GM21381 (cell line): ENCODE data around the gene AIG1.

Source experiments
- ATAC-seq: cut with Tn5 transposase; IDR thresholded peaks from one replicate; pipeline ENCODE4 v1.9.1; 2021; ENCODE audit warnings: mild to moderate bottlenecking, moderate library complexity; ENCODE audit not compliant: unreplicated experiment

The AIG1 gene

DNA sequence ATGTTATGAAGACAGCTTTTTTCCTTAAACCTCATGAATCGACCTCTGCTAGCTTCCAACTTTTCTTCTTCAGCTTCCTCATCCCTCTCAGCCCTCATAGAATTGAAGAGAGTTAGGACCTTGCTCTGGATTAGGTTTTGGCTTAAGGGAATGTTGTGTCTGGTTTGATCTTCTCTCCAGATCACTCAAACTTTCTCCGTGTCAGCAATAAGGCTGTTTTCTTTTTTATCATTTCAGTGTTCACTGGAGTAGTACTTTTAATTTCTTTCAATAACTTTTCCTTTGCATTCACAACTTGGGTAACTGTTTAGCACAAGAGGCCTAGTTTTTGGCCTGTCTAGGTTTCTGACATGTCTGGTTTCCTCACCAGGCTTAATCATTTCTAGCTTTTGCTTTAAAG lies 32.6 kb downstream of the AIG1 start:
- no peak for ATAC-seq

DNA sequence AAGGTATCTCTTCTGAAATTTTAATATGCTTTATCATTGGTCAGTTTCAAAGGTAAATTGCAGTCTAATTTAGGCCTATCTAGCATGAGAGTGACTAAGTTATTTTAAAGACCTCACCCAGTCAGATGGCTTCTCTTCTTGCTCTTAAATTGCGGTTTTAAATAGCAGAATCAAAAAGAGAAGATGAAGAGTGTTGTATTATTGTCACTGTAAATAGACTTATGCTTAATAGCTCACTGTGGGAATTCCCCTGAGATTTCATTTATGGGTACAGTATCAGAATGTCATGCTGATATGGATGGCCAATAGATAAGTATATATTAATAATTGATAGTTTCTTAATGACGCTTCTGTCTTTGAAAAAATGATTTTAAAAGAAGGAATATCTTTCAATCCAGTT lies 35.7 kb downstream of the AIG1 start:
- no peak for ATAC-seq

DNA sequence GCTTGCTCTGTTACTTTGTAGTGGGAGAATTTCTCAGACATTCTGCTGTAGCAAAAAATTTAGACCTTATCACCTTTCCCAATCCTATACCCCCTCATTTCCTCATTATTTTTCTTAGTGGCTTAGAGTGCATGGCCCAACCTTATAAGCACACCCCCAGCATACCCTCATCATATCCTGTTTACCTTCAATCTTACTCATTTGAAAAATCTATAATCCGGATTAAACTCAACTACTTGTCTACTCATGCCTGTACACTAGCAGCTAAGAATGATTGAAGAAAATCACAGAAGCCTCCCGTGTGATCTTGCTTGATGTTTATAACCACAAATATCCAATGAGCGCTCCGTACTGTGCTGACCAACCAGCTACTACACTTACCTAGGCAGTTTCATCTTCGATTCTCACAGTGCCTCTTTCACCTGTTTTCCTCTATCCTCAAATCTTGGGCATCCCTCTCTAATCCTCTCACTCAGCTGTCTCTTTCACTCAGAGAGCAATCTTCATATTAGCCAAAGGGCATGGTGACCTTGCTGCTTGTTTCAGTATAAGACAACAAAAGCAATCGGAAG lies 36.6 kb downstream of the AIG1 start:
- ATAC-seq = no peak

DNA sequence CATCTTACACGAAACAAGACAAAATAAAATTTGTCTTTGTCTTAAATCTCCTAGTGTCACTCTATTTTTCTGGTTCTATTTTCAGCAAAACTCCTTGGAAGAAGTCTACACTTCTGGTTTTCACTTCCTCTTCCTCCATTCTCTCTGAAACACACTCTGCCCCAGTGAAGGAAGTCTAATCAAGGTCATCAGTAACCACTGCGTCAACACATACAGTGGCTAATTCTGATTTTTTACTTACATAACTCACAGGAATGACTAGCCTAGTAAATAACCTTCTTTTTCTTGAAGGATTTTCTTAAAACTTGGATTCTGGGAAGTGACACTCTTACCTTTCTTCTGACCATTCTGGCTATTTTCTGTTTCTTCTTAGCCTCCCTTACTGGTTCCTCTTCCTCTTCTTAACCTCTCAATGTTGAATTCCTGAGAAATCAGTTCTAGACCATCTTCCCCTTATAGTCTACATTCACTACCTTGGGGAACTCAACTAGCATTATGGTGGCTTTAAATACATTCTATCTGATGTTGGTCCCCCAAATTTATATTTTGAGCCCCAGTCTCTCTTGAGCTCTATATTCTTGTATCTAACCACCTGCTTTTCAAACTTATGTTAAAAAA lies 37.5 kb downstream of the AIG1 start:
- ATAC-seq = peak; percentile 88

DNA sequence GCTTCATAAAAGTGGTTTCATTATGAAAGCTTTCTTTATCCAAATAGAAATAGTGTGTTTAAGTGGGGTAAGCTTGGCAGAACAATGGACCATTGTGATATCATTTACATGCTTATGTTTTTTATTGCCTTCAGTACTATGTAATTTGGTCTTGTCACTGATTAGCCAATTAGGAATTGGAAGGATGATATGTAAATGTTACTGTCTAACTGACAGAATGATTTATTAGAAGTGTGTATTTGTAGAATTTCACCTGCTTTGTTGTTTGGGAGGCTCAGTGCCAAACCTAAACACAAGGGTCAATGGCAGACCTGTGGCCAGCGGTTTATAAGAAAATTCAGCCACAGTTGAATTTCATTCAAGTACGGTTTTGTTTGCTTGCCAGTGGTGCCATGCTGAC lies 39.0 kb downstream of the AIG1 start:
- no peak for ATAC-seq

DNA sequence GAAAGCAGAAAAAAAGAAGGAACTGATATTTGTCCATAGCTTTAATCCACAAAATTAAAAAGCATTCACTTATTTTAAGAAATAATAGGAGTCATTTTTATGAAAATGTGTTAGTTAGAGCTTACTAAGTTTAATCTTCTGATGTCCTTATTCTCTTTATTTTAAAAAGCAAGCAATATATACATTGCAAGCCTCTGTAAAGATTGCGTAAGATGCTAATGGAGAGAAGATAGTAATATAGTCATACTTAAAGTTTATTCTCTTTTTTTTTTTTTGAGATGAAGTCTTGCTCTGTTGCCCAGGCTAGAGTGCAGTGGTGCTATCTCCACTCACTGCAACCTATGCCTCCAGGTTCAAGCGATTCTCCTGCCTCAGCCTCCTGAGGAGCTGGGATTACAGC lies 39.7 kb downstream of the AIG1 start:
- ATAC-seq = no peak

DNA sequence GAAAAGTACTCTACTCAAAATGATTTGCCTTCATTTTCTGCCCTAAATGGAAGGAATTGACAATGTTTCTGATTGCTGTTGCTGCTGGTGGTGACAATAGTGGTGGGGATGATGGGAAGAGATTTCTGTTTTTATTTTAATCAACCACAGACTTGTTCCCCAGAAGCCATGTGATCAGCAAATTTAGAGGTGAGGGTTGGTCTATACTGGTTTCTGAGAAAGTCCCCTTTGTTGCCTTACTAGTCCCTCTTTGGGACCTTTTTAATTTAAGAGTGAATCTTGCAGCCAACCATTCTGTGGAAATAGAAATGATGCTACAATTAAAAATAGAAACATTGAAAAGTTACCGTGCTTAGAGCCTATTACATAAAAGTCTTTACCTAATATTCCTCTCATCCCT lies 43.2 kb downstream of the AIG1 start:
- no peak for ATAC-seq

DNA sequence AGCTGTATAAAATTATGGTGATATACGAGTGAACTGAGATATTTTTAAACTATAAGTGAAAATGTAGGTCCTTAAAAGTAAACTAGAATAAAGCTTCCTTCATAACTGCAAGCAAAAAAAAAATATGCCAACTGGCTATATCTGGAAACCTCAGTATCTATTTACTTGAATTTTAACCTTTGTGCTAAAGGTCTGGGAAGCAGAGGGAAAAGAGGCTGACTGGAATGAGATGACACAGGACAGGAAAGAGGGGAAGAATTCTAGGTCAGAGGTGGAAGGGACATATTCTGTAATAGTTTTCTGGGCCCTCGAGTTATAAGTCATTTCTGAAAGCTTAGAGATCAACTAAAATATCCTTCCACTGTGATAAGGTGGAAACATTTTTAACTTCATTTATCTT lies 46.8 kb downstream of the AIG1 start:
- no peak for ATAC-seq

DNA sequence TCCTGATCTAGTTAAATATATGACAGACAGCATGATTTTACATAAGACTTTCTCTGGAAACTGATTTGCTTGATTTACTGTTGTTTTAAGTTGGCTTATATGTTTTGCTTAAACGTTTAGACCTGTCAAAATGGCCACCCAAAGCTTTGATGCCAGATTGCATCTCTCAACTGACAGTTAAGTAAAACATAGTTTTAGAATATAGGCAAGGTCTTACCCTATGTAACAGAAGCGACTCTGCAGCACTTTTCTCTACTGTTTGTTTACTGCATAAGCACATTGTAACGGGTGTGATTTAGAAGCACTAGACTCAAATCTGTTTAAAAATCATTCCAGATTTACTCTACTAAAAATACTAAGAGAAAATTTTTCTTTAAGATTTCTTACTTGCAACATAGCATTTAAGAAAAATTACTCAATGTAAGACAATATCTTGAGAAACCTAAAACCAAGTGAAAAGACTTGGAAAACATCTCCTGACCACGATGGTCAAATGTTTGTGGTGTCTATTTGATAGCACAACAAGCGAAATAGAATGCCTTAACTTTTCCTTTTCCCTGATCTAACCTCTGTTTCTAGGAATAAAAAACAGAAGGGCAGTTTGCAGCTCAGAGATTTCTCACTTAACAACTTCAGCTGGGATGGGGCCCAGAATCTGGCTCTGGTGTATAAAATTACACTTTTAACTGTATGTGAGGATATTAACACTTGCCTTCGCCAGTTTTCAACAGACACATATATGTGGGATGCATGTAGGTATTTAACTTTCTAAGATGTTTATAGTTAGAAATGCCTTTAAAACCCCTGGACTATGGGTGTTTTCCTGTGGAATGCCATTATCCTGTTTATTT lies 47.4 kb downstream of the AIG1 start:
- ATAC-seq = no peak

DNA sequence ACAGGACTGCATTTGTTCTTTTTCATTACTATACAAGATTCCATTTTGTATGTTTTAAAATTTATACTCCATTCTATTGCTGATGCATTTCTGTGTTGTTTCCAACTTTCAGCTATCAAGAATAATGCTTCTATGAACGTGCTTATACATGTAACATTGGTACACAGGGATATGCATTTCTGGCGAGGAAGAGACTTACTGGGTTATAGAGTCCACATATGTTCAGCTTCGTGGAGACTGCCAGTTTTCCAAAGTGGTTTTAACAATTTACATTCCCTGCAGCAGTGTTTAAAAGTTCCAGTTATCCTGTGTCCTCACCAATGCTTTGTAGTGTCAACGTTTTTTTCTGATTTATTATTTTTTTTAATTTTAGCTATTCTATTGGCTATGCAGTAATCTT lies 48.5 kb downstream of the AIG1 start:
- ATAC-seq = no peak

DNA sequence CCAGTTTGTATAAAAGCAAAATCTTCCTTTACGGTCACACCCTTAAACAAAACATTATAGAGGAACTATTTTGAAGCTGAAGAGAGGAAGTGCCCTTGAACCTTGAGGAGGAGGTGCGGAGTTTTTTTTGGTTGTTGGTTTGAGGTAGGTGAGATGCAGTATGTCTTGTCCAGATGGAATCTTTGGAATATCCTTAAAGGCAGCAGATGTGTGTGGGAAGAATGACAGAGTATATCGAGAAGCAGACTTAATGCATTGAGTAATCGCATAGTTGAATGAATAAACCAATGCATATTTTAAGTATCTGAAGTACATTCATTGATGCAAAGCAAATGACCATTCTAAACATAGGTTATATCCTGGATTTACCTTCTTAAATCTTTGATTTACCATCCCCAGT lies 49.9 kb downstream of the AIG1 start:
- no peak for ATAC-seq

DNA sequence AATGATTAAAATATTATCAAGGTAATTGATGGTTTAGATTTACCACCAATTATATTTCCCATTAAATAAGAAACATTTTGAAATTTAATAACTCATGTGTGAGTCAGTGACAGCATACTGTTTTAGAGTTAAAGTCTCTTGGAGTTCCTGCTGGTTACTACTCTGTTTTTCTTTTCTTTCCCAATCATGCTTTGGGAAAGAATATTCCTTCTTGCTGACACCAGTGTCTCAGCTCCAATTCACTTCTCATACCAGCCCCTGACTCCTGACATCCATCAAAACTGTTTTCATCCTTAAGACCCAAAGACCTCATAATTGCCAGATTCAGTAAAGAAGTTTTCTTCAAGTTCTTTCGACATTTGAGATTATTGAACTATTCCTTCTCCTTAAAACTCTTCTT lies 50.3 kb downstream of the AIG1 start:
- ATAC-seq = no peak

DNA sequence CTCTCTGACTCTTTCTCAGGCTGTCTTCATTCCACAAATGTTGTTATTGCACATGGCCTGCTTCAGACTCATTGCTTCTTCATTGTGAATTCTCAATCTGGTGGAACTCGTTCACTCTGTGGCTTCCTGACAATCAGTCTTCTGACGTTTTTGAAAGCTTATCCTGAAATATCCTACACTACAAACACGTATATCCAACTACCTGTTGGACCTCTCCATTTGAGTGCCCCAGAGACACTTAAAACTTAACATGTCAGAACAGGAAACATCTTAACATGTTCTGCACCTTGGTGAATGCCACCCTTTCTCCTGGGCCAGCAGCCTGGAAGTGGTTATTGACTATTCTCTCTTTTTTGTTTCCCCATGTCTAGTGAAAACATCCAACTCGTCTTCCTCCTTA lies 50.8 kb downstream of the AIG1 start:
- ATAC-seq = no peak

DNA sequence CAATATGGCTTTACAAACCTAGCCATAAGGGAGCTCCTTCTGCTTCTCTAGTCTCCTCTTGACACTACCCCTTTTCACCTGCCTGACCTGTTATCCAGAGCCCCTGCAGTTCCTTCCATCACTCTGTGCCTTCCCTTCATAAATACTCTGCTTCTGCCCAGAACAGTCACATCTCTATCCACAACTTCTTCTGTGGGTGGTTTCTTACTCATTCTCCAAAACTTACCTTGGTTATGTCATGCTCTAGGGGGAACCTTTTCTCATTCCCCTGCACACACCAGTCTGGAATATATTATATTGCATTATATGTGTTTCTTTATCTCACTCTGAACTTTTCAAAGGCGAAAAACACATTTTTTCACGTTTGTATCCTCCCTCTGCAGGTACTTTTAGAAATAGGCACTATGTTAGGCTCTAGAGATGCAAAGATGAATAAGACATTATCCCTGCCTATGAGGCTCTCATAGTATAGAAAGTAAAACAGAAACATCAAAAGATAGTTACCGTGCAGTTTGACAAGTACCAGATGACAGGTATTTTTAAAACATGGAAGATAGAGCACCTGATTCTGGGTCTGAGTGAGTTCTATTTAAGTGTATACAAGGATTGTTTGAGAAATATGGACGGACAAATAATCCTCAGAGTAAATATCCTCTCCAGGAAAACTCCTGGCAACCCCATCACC lies 51.5 kb downstream of the AIG1 start:
- ATAC-seq = peak; percentile 49

DNA sequence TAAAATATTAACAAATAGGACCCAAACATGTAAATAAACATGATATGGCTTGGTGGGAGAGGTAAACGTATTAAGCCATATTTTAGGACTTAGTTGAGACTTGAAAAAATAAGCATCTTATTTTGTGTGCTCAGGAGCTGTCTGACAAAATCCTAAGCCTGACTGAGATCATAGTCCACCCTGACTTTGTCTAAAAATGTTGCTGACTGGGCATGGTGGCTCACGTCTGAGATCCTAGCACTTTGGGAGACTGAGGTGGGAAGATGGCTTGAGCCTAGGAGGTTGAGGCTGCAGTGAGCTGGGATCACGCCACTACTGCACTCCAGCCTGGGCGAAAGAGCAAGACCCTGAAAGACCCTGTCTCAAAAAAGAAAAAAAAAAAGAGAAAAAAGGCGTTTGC lies 52.1 kb downstream of the AIG1 start:
- ATAC-seq = no peak

DNA sequence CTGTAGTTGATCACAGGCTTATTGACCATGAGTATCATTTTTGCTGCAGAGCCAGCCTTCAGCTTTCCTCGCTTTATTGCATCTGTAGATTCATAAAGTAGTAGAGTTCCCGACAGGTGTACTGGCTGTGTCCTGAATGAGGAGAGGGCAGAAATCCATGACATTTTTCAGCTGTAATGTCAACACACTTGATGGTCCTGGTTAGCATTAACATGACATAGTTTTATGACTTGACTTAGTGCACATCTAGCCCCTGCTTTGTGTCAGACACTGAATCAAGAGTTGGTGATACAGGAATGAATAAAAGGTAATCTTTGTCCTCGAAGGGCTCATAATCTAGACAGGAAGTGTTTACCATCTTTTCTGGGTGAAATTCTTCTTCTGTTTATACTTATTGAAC lies 55.0 kb downstream of the AIG1 start:
- ATAC-seq = no peak

DNA sequence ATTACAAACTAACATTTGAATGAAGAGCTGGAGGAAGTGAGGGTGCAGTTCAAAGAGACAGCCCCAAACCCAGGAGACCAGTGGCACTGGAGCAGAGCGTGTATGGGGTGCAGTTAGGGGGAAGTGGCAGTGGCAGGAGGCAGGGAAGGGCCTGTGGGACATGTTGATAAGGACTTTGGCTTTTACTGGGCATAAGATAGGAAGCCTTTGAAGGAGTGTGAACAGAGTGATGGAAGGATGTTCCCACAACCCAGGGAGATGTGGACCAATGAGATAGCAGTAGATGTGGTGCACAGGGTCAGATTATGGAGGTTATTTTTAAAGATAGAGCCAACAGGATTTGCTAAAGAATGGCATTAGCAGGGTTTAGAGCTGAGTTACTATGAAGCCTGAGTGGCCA lies 56.4 kb downstream of the AIG1 start:
- ATAC-seq = no peak

DNA sequence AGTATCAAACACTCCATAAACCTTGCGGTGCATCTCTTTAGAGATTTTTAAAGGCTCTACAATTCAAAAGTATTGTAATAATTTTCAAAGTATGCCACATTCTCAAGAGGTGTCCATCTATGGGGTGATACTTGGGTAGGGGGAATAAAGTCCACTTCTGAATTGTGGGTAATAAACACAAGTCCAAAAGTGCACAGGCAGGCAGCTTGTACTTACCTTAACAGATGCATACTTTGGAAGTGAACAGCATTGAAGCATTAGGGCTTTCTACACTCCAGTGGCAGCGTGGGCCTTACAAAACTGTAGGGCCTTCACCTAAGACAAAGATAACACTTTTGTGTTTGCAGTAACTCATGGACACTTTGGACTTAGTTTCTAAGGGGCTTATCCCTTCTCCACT lies 58.6 kb downstream of the AIG1 start:
- ATAC-seq = no peak

DNA sequence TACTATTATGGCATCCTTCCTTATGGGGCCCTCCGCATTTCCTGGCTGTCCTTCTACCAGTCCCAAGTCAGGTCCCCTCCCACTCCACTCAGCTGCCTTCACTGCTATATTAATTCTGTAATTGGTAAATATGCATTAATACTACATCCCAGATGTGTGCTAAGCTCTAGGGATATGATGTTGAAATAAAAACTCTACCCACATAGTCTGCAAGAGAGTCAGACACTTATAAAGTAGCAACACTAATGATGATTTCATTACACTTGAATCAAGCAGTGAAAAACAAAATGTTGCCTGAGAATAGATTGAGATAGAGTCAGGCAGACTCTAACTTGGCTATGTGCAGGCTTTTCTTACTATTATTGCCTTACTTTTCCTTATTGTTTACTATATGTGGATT lies 62.4 kb downstream of the AIG1 start:
- ATAC-seq = no peak

DNA sequence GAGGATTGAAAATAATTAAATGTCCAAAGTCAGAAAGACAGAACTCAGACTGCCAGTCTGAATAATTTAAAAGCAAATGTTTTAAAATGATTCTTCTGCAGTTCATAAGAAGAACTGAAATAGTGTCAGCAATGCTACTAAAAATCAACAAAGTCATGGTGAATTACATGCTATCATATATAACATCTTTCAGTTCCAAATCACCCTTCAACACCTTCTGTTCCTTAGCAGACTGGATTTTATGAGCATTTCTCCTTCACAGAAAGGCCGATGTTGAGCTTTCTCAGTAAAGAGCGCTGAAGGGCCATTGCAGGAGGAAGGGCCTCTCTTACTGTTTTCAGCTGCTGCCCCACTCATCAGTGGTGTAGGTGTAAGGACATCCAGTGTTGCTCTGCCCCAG lies 63.3 kb downstream of the AIG1 start:
- no peak for ATAC-seq

DNA sequence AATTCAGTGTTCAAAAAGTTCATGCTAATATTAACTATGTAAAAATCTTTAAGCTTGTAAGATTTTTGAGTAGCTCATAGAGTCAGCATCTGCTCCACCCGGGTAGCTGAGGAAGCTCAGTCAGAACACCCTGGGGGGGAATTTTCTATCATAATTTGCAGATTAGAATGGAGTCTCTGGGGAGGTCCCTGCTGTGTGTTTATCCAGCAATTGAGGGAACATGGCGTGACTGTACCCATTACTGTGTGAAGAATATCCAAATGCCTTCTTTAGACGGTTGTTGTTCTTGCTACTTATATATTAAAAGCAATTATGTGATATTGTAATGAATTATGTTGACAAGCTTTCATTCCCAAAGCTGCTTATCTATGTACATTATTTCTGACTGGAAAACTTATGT lies 64.8 kb downstream of the AIG1 start:
- no peak for ATAC-seq
